ENCODE data around the gene MRPL46. TPM values are rescaled to one million over a fixed set of nuclear protein-coding genes. Genes with fewer than 3 reads are reported as not detected.

The MRPL46 gene
- total RNA-seq (32.9 and 34.5 TPM in 2 replicates), polyA plus RNA-seq (59.4 and 72.1 TPM in 2 replicates)

GRCh38 chr15:88467073-88467934 is at the start of gene MRPL46, which contains the start of gene MRPS11:
MRPL46 (minus strand) TSS chr15:88467388; CDS start chr15:88467377, 11 bp downstream.
MRPS11 (plus strand) TSS chr15:88467708; CDS start chr15:88467718, 10 bp downstream.
- Histone ChIP-seq H3K4me1 (ENCODE audit: low read depth) (peaks cover 4% of the 10 kb centered on the region), H3K36me3 (peaks cover 26% of the 10 kb centered on the region), H3K27me3 (no peaks in the 10 kb centered on the region), H3K27ac (peak within 1 kb of the TSS; percentile 91), H3K4me3 (peak within 1 kb of the TSS; percentile 83), H3K9me3 (ENCODE audit: low read depth) (no peaks in the 10 kb centered on the region)
- DNase-seq (ENCODE audit: low read depth in 1 of 2, low spot score in 1 of 2): peak; percentile 89 to 93
- no peak for TF ChIP-seq CTCF (IDR thresholded peaks at IDR 0.05; ENCODE audit: low read depth, low read length)

- peaks cover 7% of the 10 kb centered on the region for H3K36me3 ChIP-seq
- H3K27me3 ChIP-seq: no peaks in the 10 kb centered on the region
- H3K9me3 ChIP-seq (ENCODE audit: low read depth): no peaks in the 10 kb centered on the region
- DNase-seq (ENCODE audit: low read depth in 1 of 2, low spot score in 1 of 2): no peak
- H3K27ac ChIP-seq: peak overlapping the region; percentile 38
- H3K4me1 ChIP-seq (ENCODE audit: low read depth): no peaks in the 10 kb centered on the region
- TF ChIP-seq CTCF (IDR thresholded peaks at IDR 0.05; ENCODE audit: low read depth, low read length): no peak
- H3K4me3 ChIP-seq: no peak overlapping the region
These were observed 46.0 kb upstream of the MRPL46 start for GRCh38 chr15:88513195-88513594.

DNA sequence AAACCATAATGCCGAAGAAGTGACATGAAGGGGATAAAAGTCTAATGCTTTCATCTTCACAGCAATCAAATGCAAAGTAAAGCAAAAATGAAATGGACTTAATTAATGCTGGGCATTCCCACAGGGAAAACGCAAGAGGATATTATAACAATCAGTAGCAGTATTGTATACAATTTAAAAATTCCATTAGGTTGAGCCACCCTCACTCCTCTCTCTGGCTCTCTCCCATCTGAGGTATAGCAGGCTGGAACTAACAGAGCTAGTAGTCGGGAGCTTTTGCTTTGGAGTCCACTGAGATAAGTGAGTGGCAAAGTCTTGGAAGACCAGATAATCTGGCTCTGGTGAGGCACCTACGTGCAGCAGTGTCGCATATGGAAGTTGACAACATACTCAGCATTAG is 45.4 kb upstream of the MRPL46 start:
- Histone ChIP-seq H3K4me3 (no peak overlapping the region), H3K9me3 (ENCODE audit: low read depth) (no peaks in the 10 kb centered on the region), H3K36me3 (peaks cover 9% of the 10 kb centered on the region), H3K4me1 (ENCODE audit: low read depth) (no peaks in the 10 kb centered on the region), H3K27ac (peak overlapping the region; percentile 38), H3K27me3 (no peaks in the 10 kb centered on the region)
- DNase-seq (ENCODE audit: low read depth in 1 of 2, low spot score in 1 of 2): no peak
- no peak for TF ChIP-seq CTCF (IDR thresholded peaks at IDR 0.05; ENCODE audit: low read depth, low read length)

GRCh38 chr15:88512078-88512477 is 44.9 kb upstream of the MRPL46 start:
- Histone ChIP-seq H3K9me3 (ENCODE audit: low read depth) (no peaks in the 10 kb centered on the region), H3K27me3 (no peaks in the 10 kb centered on the region), H3K4me1 (ENCODE audit: low read depth) (no peaks in the 10 kb centered on the region), H3K36me3 (peaks cover 9% of the 10 kb centered on the region), H3K4me3 (no peak overlapping the region), H3K27ac (peak overlapping the region; percentile 38)
- no peak for TF ChIP-seq CTCF (IDR thresholded peaks at IDR 0.05; ENCODE audit: low read depth, low read length)
- no peak for DNase-seq (ENCODE audit: low read depth in 1 of 2, low spot score in 1 of 2)

GRCh38 chr15:88511161-88511560 is 44.0 kb upstream of the MRPL46 start:
- Histone ChIP-seq H3K4me3 (no peak overlapping the region), H3K4me1 (ENCODE audit: low read depth) (no peaks in the 10 kb centered on the region), H3K27ac (no peak overlapping the region), H3K9me3 (ENCODE audit: low read depth) (no peaks in the 10 kb centered on the region), H3K36me3 (peaks cover 9% of the 10 kb centered on the region), H3K27me3 (no peaks in the 10 kb centered on the region)
- no peak for DNase-seq (ENCODE audit: low read depth in 1 of 2, low spot score in 1 of 2)
- no peak for TF ChIP-seq CTCF (IDR thresholded peaks at IDR 0.05; ENCODE audit: low read depth, low read length)

Data from cardiac muscle cell (in vitro differentiated cells and primary cell).